Fibroblast of lung (primary cell): Measurements from ENCODE around the gene TLR1. TPM values are rescaled to one million over a fixed set of nuclear protein-coding genes. Genes with fewer than 3 reads are reported as not detected.

Experiments
- DNase-seq, 2 donors: peaks; one replicate each; pipeline versions ENCODE4 v3.0.0 to v3.0.0-alpha.2; 2010; ENCODE audit warnings: low read depth in 2 of 2
- H2AFZ ChIP-seq: 2 replicates; pipeline ENCODE4 v1.5.1; 2012; ENCODE audit warnings: low read length, control low read depth, inconsistent platforms
- H3K27ac ChIP-seq: 2 replicates; pipeline ENCODE4 v1.5.1; 2011; ENCODE audit warnings: low read length, control low read depth; ENCODE audit not compliant: insufficient read depth
- H3K27me3 ChIP-seq: 2 replicates; pipeline ENCODE4 v1.5.1; 2011; ENCODE audit warnings: mild to moderate bottlenecking, low read length; ENCODE audit not compliant: control insufficient read depth, insufficient read depth
- H3K36me3 ChIP-seq: 2 replicates; pipeline ENCODE4 v1.5.1; 2011; ENCODE audit warnings: low read length; ENCODE audit not compliant: control insufficient read depth, insufficient read depth
- H3K4me1 ChIP-seq: 2 replicates; pipeline ENCODE4 v1.5.1; 2011; ENCODE audit warnings: low read length; ENCODE audit not compliant: control insufficient read depth, insufficient read depth; ENCODE audit errors: extremely low read depth
- H3K4me2 ChIP-seq: 2 replicates; pipeline ENCODE4 v1.5.1; 2011; ENCODE audit warnings: low read length, control low read depth; ENCODE audit not compliant: insufficient read depth; ENCODE audit errors: extremely low read depth
- H3K4me3 ChIP-seq, 4 experiments: fragments of 200-600 bp in 1 of 4; sonication (generic) in 1 of 4; replicated peaks in 1 of 4; 2 replicates each; pipeline ENCODE4 v1.5.1; 2011 to 2016; ENCODE audit warnings: low read length in 4 of 4, low read depth in 3 of 4, mild to moderate bottlenecking in 3 of 4, control low read depth in 2 of 4, inconsistent platforms in 1 of 4, mixed read lengths in 1 of 4; ENCODE audit not compliant: insufficient read depth in 1 of 4; ENCODE audit errors: control extremely low read depth in 1 of 4
- H3K79me2 ChIP-seq: 2 replicates; pipeline ENCODE4 v1.5.1; 2012; ENCODE audit warnings: mild to moderate bottlenecking, low read length, inconsistent platforms; ENCODE audit not compliant: control insufficient read depth, insufficient read depth
- H3K9ac ChIP-seq: 2 replicates; pipeline ENCODE4 v1.5.1; 2011; ENCODE audit warnings: mild to moderate bottlenecking, low read length, control low read depth; ENCODE audit not compliant: insufficient read depth
- H3K9me3 ChIP-seq: 2 replicates; pipeline ENCODE4 v1.5.1; 2012; ENCODE audit warnings: low read depth, low read length; ENCODE audit not compliant: control insufficient read depth, insufficient read depth
- H4K20me1 ChIP-seq: 2 replicates; pipeline ENCODE4 v1.5.1; 2011; ENCODE audit warnings: low read length; ENCODE audit not compliant: control insufficient read depth, insufficient read depth; ENCODE audit errors: extremely low read depth
- EZH2 ChIP-seq: IDR thresholded peaks from 2 replicates; pipeline ENCODE4 v1.5.1; 2012; ENCODE audit warnings: low read length, control low read depth, mild to moderate bottlenecking; ENCODE audit errors: missing control alignments
- polyA plus RNA-seq, 2 donors: library from polyadenylated mRNA; depleted of rRNA in 1 of 2; stranded (reverse) in 1 of 2; unstranded in 1 of 2; fragments of >200 nt; gene quantifications; 2 replicates each; pipeline ENCODE4 v1.2.1, GENCODE V29; 2011 to 2012; ENCODE audit warnings: missing spikeins in 1 of 2
- total RNA-seq: library from RNA; depleted of rRNA; stranded (reverse); fragments of >200 nt; gene quantifications from 2 replicates; pipeline ENCODE4 v1.2.1, GENCODE V29; 2014
- TF ChIP-seq, protein P1 (sequence below), 2 donors: IDR thresholded peaks in 1 of 2; conservative IDR thresholded peaks in 1 of 2; 1 replicate in 1 of 2; 2 replicates in 1 of 2; pipeline ENCODE4 v1.5.1; 2011 to 2012; ENCODE audit warnings: low read length in 2 of 2, control low read depth in 1 of 2, inconsistent platforms in 1 of 2, low read depth in 1 of 2, mild to moderate bottlenecking in 1 of 2

The TLR1 gene
- total and polyA plus RNA-seq, 2 donors (not counting 1 experiment from before 2014, with no cell fraction given) = 0.77 to 1.7 TPM

DNA sequence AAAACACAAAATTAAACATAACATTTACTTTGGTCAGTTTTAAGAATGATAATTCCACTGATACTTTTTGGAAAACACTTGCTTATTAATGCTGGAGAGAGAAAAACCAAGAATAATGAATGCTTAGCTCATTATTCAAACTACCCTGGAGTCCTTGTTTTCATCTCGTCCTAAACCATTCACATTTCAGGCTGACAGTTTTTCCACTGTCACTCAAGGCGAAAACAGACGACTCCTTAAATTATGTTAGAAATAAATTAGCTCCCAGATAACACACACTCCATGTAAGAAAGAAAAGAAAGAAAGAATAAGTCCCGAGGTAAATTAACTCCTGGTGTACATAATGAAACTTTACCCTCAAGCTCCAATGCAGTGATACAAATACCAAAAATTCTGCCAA is 55.3 kb downstream of the TLR1 start:
- DNase-seq = no peak

DNA sequence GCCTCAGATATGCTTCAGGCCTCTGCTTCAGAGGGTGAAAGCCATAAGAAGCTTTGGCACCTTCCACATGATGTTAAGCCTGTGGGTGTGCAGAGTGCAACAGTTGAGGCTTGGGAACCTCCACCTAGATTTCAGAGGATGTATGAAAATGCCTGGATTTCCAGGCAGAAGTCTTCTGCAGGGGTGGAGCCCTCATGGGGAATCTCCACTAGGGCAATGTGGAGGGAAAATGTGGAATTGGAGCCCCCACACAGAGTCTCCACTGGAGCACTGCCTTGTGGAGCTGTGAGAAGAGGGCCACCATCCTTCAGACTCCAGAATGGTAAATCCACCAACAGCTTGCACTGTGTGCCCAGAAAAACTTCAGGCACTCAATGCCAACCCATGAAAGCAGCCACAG is 57.0 kb downstream of the TLR1 start:
- no peaks in the 10 kb centered on the region for H3K9me3 ChIP-seq
- DNase-seq = no peak
- H2AFZ ChIP-seq = no peak overlapping the region
- H3K4me1 ChIP-seq = peaks cover 8% of the 10 kb centered on the region
- H3K27ac ChIP-seq = no peak overlapping the region
- TF ChIP-seq EZH2 = no peak
- TF ChIP-seq, protein P1, sequence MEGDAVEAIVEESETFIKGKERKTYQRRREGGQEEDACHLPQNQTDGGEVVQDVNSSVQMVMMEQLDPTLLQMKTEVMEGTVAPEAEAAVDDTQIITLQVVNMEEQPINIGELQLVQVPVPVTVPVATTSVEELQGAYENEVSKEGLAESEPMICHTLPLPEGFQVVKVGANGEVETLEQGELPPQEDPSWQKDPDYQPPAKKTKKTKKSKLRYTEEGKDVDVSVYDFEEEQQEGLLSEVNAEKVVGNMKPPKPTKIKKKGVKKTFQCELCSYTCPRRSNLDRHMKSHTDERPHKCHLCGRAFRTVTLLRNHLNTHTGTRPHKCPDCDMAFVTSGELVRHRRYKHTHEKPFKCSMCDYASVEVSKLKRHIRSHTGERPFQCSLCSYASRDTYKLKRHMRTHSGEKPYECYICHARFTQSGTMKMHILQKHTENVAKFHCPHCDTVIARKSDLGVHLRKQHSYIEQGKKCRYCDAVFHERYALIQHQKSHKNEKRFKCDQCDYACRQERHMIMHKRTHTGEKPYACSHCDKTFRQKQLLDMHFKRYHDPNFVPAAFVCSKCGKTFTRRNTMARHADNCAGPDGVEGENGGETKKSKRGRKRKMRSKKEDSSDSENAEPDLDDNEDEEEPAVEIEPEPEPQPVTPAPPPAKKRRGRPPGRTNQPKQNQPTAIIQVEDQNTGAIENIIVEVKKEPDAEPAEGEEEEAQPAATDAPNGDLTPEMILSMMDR (conservative IDR thresholded peaks at IDR 0.05 in 1 of 2, IDR thresholded peaks at IDR 0.05 in 1 of 2; ENCODE audit: low read depth in 1 of 2, low read length in 2 of 2) = no peak
- no peaks in the 10 kb centered on the region for H3K27me3 ChIP-seq
- no peaks in the 10 kb centered on the region for H3K36me3 ChIP-seq
- no peak overlapping the region for H3K9ac ChIP-seq
- no peak overlapping the region for H3K4me2 ChIP-seq
- H3K79me2 ChIP-seq = no peaks in the 10 kb centered on the region
- no peaks in the 10 kb centered on the region for H4K20me1 ChIP-seq
- no peak overlapping the region for H3K4me3 ChIP-seq

More for the DNA sequence above, 55.3 kb downstream of the TLR1 start:
- H3K4me2 ChIP-seq = no peak overlapping the region
- H3K9ac ChIP-seq = no peak overlapping the region
- H3K27ac ChIP-seq = no peak overlapping the region
- no peak overlapping the region for H3K4me3 ChIP-seq
- H4K20me1 ChIP-seq = no peaks in the 10 kb centered on the region
- no peaks in the 10 kb centered on the region for H3K9me3 ChIP-seq
- H3K4me1 ChIP-seq = peaks cover 19% of the 10 kb centered on the region
- TF ChIP-seq EZH2 = no peak
- TF ChIP-seq, protein P1 (conservative IDR thresholded peaks at IDR 0.05 in 1 of 2, IDR thresholded peaks at IDR 0.05 in 1 of 2; ENCODE audit: low read depth in 1 of 2, low read length in 2 of 2) = no peak
- H3K79me2 ChIP-seq = no peaks in the 10 kb centered on the region
- H3K27me3 ChIP-seq = no peaks in the 10 kb centered on the region
- H2AFZ ChIP-seq = no peak overlapping the region
- no peaks in the 10 kb centered on the region for H3K36me3 ChIP-seq

Other genes with a start within 250 kb of the TLR1 start
- gene KLF3, start 140.6 kb downstream of the TLR1 start, total RNA-seq = 12.1 and 12.4 TPM in 2 replicates
- gene KLF3, start 140.6 kb downstream of the TLR1 start, polyA plus RNA-seq = 16.3 and 18.9 TPM in 2 replicates
- not detected in 2 replicates for gene TLR10, start 21.8 kb downstream of the TLR1 start, total RNA-seq
- not detected in 2 replicates for gene TLR10, start 21.8 kb downstream of the TLR1 start, polyA plus RNA-seq
- 1.0 and 2.3 TPM in 2 replicates for gene TLR6, start 52.0 kb upstream of the TLR1 start, total RNA-seq
- 1.9 and 2.3 TPM in 2 replicates for gene TLR6, start 52.0 kb upstream of the TLR1 start, polyA plus RNA-seq
- gene FAM114A1, start 63.0 kb upstream of the TLR1 start, total RNA-seq = 270 and 296 TPM in 2 replicates
- gene FAM114A1, start 63.0 kb upstream of the TLR1 start, polyA plus RNA-seq = 272 and 402 TPM in 2 replicates
- 0.17 and 0.26 TPM in 2 replicates for gene TMEM156, start 227.6 kb upstream of the TLR1 start, total RNA-seq
- gene TMEM156, start 227.6 kb upstream of the TLR1 start, polyA plus RNA-seq = 0.05 and 0.06 TPM in 2 replicates